Measurements from ENCODE around the gene PTGDR.

Gene PTGDR

GRCh38 chr14:52310541-52310940, 43.0 kb downstream of the PTGDR start:
- no peak for DNase-seq (ENCODE audit: low spot score)

- no peak for DNase-seq (ENCODE audit: low spot score)
These were observed 45.4 kb downstream of the PTGDR start for GRCh38 chr14:52312931-52313355.

- no peak for DNase-seq (ENCODE audit: low spot score)
These were observed 46.0 kb downstream of the PTGDR start for GRCh38 chr14:52313462-52313861.

- DNase-seq (ENCODE audit: low spot score), result peak; percentile 75
These were observed 46.6 kb downstream of the PTGDR start, which contains the start of gene PTGER2 for GRCh38 chr14:52313903-52314594. PTGER2 (plus strand) TSS chr14:52314312; CDS start chr14:52314549, 237 bp downstream.

- DNase-seq (ENCODE audit: low spot score), result no peak
These were observed 47.3 kb downstream of the PTGDR start for GRCh38 chr14:52314595-52315354.

- peak; percentile 18 for DNase-seq (ENCODE audit: low spot score)
These were observed 47.8 kb downstream of the PTGDR start for GRCh38 chr14:52315355-52315718.

- DNase-seq (ENCODE audit: low spot score), result no peak
These were observed 50.6 kb downstream of the PTGDR start for GRCh38 chr14:52318062-52318461.

GRCh38 chr14:52318826-52319645, 51.5 kb downstream of the PTGDR start:
- DNase-seq (ENCODE audit: low spot score), result no peak

GRCh38 chr14:52319919-52320318, 52.4 kb downstream of the PTGDR start:
- no peak for DNase-seq (ENCODE audit: low spot score)

GRCh38 chr14:52325126-52325525, 57.6 kb downstream of the PTGDR start:
- peak; percentile 45 for DNase-seq (ENCODE audit: low spot score)

GRCh38 chr14:52325630-52326029, 58.1 kb downstream of the PTGDR start:
- no peak for DNase-seq (ENCODE audit: low spot score)

Data from CD4-positive, alpha-beta T cell treated with Interleukin-6 at 100 ng/mL for 8 hours (primary cell).